Measurements from ENCODE around the gene NDOR1. TPM values are rescaled to one million over a fixed set of nuclear protein-coding genes. Genes with fewer than 3 reads are reported as not detected.
A peak's percentile ranks its signal among the peaks of the same experiment; 100 is the strongest.

Gene NDOR1
- polyA plus RNA-seq, 3 donors: 4.4 to 26.9 (median 5.2) TPM

DNA sequence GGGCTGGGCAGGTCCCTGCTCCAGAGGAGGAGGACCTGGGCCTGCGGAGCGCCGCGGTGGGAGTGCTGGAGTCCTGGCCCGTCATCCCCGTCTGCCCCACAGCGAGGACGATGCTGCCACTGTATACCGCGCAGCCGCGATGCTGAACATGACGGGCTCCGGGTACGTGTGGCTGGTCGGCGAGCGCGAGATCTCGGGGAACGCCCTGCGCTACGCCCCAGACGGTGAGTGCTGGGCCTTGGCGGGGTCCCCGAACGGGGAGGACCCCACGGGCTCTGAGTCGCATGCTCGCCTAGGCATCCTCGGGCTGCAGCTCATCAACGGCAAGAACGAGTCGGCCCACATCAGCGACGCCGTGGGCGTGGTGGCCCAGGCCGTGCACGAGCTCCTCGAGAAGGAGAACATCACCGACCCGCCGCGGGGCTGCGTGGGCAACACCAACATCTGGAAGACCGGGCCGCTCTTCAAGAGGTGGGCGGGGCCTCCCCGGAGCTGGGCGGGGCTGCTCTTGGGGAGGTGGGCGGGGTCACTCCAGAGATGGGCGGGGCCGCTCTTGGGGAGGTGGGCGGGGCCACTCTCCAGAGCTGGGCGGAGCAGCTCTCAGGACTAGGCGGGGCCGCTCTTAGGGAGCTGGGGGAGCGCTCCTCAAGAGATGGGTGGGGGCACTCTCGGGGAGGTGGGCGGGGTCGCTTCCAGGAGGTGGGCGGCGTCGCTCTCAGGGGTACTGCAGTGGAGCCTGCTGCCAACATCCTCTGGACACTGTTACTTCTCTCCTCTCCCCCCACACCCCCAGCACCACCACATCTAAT, 48.7 kb upstream of the NDOR1 start:
- Mint-ChIP-seq H3K27me3 (ENCODE audit: low read depth in 3 of 3) (peaks cover 58 to 74% (median 72%) of the 10 kb centered on the region in 3 donors), H3K9me3 (peaks cover 0 to 13% (median 6%) of the 10 kb centered on the region in 7 donors), H3K27ac (no peak overlapping the region), H3K4me1 (peaks cover 3% of the 10 kb centered on the region), H3K36me3 (no peaks in the 10 kb centered on the region), H3K4me3 (peak overlapping the region; percentile 47 to 73)
- Histone ChIP-seq H3K4me2 (replicated peaks; ENCODE audit: extremely low read depth, low read length, poor library complexity, severe bottlenecking) (peak overlapping the region; percentile 39), H3K4me3 (replicated peaks in 1 of 3; ENCODE audit: low read depth in 2 of 3, low read length in 3 of 3) (no peak overlapping the region), H2AFZ (ENCODE audit: insufficient read depth, low read depth, low read length, poor library complexity, severe bottlenecking) (no peak overlapping the region), H3K27ac (ENCODE audit: low read depth in 1 of 2, low read length in 2 of 2) (no peak overlapping the region), H3K36me3 (replicated peaks in 1 of 2; ENCODE audit: control insufficient read depth in 1 of 2, insufficient read depth in 2 of 2, low read length in 2 of 2) (no peaks in the 10 kb centered on the region), H3K4me1 (ENCODE audit: control insufficient read depth in 1 of 2, insufficient read depth in 2 of 2, low read length in 2 of 2) (peaks cover 5 to 8% of the 10 kb centered on the region in 2 donors), H3K27me3 (ENCODE audit: control insufficient read depth in 2 of 2, insufficient read depth in 2 of 2, low read length in 2 of 2) (peaks cover 6 to 64% of the 10 kb centered on the region in 2 donors), H3K9ac (ENCODE audit: insufficient read depth, low read length, poor library complexity, severe bottlenecking) (no peak overlapping the region), H4K20me1 (ENCODE audit: insufficient read depth, low read length) (no peaks in the 10 kb centered on the region), H3K79me2 (ENCODE audit: insufficient read depth, low read length) (no peaks in the 10 kb centered on the region), H3K9me3 (replicated peaks in 1 of 2; ENCODE audit: control insufficient read depth in 1 of 2, insufficient read depth in 1 of 2, low read length in 2 of 2) (peaks cover 5 to 6% of the 10 kb centered on the region in 2 donors)
- WGBS (ENCODE audit: insufficient coverage): 4% methylated on average over 52 of the region's 65 CpGs
- intact Hi-C loops (cut with micrococcal nuclease): no loop called here
- TF ChIP-seq, protein P1, sequence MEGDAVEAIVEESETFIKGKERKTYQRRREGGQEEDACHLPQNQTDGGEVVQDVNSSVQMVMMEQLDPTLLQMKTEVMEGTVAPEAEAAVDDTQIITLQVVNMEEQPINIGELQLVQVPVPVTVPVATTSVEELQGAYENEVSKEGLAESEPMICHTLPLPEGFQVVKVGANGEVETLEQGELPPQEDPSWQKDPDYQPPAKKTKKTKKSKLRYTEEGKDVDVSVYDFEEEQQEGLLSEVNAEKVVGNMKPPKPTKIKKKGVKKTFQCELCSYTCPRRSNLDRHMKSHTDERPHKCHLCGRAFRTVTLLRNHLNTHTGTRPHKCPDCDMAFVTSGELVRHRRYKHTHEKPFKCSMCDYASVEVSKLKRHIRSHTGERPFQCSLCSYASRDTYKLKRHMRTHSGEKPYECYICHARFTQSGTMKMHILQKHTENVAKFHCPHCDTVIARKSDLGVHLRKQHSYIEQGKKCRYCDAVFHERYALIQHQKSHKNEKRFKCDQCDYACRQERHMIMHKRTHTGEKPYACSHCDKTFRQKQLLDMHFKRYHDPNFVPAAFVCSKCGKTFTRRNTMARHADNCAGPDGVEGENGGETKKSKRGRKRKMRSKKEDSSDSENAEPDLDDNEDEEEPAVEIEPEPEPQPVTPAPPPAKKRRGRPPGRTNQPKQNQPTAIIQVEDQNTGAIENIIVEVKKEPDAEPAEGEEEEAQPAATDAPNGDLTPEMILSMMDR (IDR thresholded peaks at IDR 0.05): no peak
- DNase-seq: peak in 2 of 3 donors; percentile 10 to 37

DNA sequence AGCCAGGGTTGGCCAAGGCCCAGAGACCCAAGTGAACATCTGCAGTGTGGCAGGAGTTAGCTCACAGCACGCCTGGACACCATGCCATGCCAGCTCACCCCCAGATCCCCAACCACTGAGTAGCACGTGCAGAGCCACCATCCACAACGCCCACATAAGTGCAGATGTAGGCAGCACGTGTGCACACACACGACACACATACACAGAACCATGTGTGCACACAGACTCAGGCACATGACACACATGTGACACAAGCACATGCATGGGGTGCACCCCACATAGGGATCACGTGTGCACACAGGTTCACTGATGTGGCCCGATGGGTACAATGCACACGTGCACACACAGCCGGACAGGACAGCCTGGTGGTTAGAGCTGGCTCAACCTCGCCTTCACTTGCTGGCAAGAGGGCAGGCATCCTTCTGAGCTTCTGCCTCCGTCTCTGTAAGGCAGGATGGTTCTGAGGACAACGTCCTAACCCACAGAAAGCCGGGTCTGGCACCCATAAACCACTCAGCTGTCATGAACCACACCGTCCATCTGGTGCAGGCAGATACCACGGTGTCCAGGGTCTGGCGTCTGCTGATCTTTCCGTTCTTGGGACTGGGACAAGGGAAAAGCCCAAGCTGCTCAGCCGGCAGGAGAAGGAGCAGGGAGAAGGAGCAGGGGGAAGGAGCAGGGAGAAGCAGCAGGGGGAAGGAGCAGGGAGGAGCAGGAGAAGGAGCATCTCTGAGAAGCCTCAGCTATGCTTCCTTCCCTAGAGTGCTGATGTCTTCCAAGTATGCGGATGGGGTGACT, 47.7 kb upstream of the NDOR1 start:
- peak overlapping the region in 1 of 2 donors; percentile 67 for H3K4me3 Mint-ChIP-seq
- Histone ChIP-seq H3K9ac (ENCODE audit: insufficient read depth, low read length, poor library complexity, severe bottlenecking) (no peak overlapping the region), H3K4me2 (replicated peaks; ENCODE audit: extremely low read depth, low read length, poor library complexity, severe bottlenecking) (no peak overlapping the region), H3K4me3 (replicated peaks in 1 of 3; ENCODE audit: low read depth in 2 of 3, low read length in 3 of 3) (no peak overlapping the region), H3K4me1 (ENCODE audit: control insufficient read depth in 1 of 2, insufficient read depth in 2 of 2, low read length in 2 of 2) (peaks cover 5 to 10% of the 10 kb centered on the region in 2 donors), H4K20me1 (ENCODE audit: insufficient read depth, low read length) (no peaks in the 10 kb centered on the region), H2AFZ (ENCODE audit: insufficient read depth, low read depth, low read length, poor library complexity, severe bottlenecking) (no peak overlapping the region), H3K27me3 (ENCODE audit: control insufficient read depth in 2 of 2, insufficient read depth in 2 of 2, low read length in 2 of 2) (peaks cover 11 to 74% of the 10 kb centered on the region in 2 donors), H3K36me3 (replicated peaks in 1 of 2; ENCODE audit: control insufficient read depth in 1 of 2, insufficient read depth in 2 of 2, low read length in 2 of 2) (no peaks in the 10 kb centered on the region), H3K79me2 (ENCODE audit: insufficient read depth, low read length) (no peaks in the 10 kb centered on the region), H3K9me3 (replicated peaks in 1 of 2; ENCODE audit: control insufficient read depth in 1 of 2, insufficient read depth in 1 of 2, low read length in 2 of 2) (peaks cover 6 to 13% of the 10 kb centered on the region in 2 donors), H3K27ac (ENCODE audit: low read depth in 1 of 2, low read length in 2 of 2) (no peak overlapping the region)
- TF ChIP-seq, protein P1 (IDR thresholded peaks at IDR 0.05): no peak
- H3K4me1 Mint-ChIP-seq: peaks cover 3% of the 10 kb centered on the region
- peaks cover 64 to 84% (median 81%) of the 10 kb centered on the region in 3 donors for H3K27me3 Mint-ChIP-seq (ENCODE audit: low read depth in 3 of 3)
- no peaks in the 10 kb centered on the region for H3K36me3 Mint-ChIP-seq
- DNase-seq: no peak
- 78% methylated on average over 13 of the region's 19 CpGs for WGBS (ENCODE audit: insufficient coverage)
- peaks cover 0 to 21% (median 6%) of the 10 kb centered on the region in 7 donors for H3K9me3 Mint-ChIP-seq
- peak overlapping the region in 1 of 7 donors; percentile 63 for H3K27ac Mint-ChIP-seq
- intact Hi-C loops (cut with micrococcal nuclease): no loop called here

Data from CD14-positive monocyte (primary cell).